Panc1 (cell line): ENCODE data around the gene TTLL5. TPM values are rescaled to one million over a fixed set of nuclear protein-coding genes. Genes with fewer than 3 reads are reported as not detected.

Experiments used
- ATAC-seq: fragments of 200-7000 bp; cut with Tn5 transposase; 2 replicates; pipeline ENCODE4 v1.9.1; 2020; ENCODE audit warnings: mild to moderate bottlenecking, moderate library complexity
- BruUV-seq: library from RNA; stranded (reverse); fragments of 400-500 nt; replicated peaks from 2 replicates; lab custom pipeline; 2021; lab: Mats Ljungman, UMichigan
- CTCF ChIA-PET: fragments of 300-600 bp; sonication (Branson Sonifier 250); formaldehyde crosslinking; loops from one replicate; lab custom pipeline; 2022; ENCODE audit warnings: antibody characterized with exemption; lab: Charles Lee
- POLR2A ChIA-PET: fragments of 300-600 bp; sonication (Branson Sonifier 250); formaldehyde crosslinking; loops from one replicate; lab custom pipeline; 2022; ENCODE audit warnings: antibody characterized with exemption; lab: Charles Lee
- DNase-seq: peaks from one replicate; pipeline ENCODE4 v3.0.0-alpha.2; 2010; ENCODE audit warnings: low read depth, low spot score
- H3K27ac ChIP-seq: 2 replicates; pipeline ENCODE4 v1.5.1; 2011; ENCODE audit warnings: mild to moderate bottlenecking, low read length, inconsistent platforms
- H3K27me3 ChIP-seq: fragments of 200-500 bp; sonication (Bioruptor generic); 2 replicates; pipeline ENCODE4 v1.6.0; 2014; ENCODE audit warnings: low read length, inconsistent platforms; ENCODE audit not compliant: control insufficient read depth, insufficient read depth
- H3K36me3 ChIP-seq: fragments of 200-500 bp; sonication (Bioruptor generic); 2 replicates; pipeline ENCODE4 v1.5.1; 2014; ENCODE audit warnings: inconsistent platforms, mild to moderate bottlenecking, low read length, moderate library complexity; ENCODE audit not compliant: control insufficient read depth, insufficient read depth
- H3K4me1 ChIP-seq: 2 replicates; pipeline ENCODE4 v1.5.1; 2011; ENCODE audit warnings: inconsistent platforms, mild to moderate bottlenecking, low read length, moderate library complexity; ENCODE audit not compliant: control insufficient read depth, insufficient read depth
- H3K4me3 ChIP-seq, 2 experiments: 2 replicates each; pipeline ENCODE4 v1.5.1; 2011 to 2012; ENCODE audit warnings: low read depth in 2 of 2, low read length in 2 of 2, mild to moderate bottlenecking in 2 of 2, inconsistent platforms in 1 of 2, moderate library complexity in 1 of 2
- H3K9me3 ChIP-seq: fragments of 200-500 bp; sonication (Bioruptor generic); 2 replicates; pipeline ENCODE4 v1.5.1; 2014; ENCODE audit warnings: low read depth, mild to moderate bottlenecking, inconsistent platforms, low read length, moderate library complexity; ENCODE audit not compliant: control insufficient read depth, insufficient read depth
- POLR2AphosphoS5 ChIP-seq: IDR thresholded peaks from 2 replicates; pipeline ENCODE4 v1.6.1; 2012; ENCODE audit warnings: mild to moderate bottlenecking, low read depth, low read length, moderate library complexity
- SIN3A ChIP-seq: IDR thresholded peaks from 2 replicates; pipeline ENCODE4 v1.6.1; 2012; ENCODE audit warnings: low read depth, mild to moderate bottlenecking, low read length, moderate library complexity, borderline replicate concordance; ENCODE audit not compliant: insufficient read depth
- TCF7L2 ChIP-seq: IDR thresholded peaks from 2 replicates; pipeline ENCODE4 v1.6.1; 2011; ENCODE audit warnings: mild to moderate bottlenecking, low read depth, low read length, inconsistent platforms
- in situ Hi-C: cut with HindIII; loops from 2 replicates; pipeline ENCODE4 v1.10.0; 2016; ENCODE audit warnings: low sequenced_read_pairs, low pct_unique_long_range_greater_than_20kb
- intact Hi-C: fragments of 100-400 bp; cut with micrococcal nuclease; formaldehyde crosslinking; loops from one replicate; pipeline ENCODE4 v1.10.0; 2022; ENCODE audit not compliant: unreplicated experiment
- total RNA-seq: library from RNA; stranded (reverse); gene quantifications from one replicate; pipeline ENCODE4 v1.2.1, GENCODE V29; 2021; ENCODE audit not compliant: unreplicated experiment
- TF ChIP-seq, protein P1 (sequence below), 2 experiments: IDR thresholded peaks; 2 replicates each; pipeline ENCODE4 v1.6.1; 2011 to 2012; ENCODE audit warnings: low read depth in 2 of 2, control low read depth in 1 of 2, low read length in 1 of 2, mild to moderate bottlenecking in 1 of 2, moderate library complexity in 1 of 2; ENCODE audit not compliant: insufficient read depth in 1 of 2
- TF ChIP-seq, protein P2 (sequence below): fragments of 450-650 bp; IDR thresholded peaks from 2 replicates; pipeline ENCODE4 v1.5.1; 2017; ENCODE audit warnings: mild to moderate bottlenecking

Gene TTLL5
- total RNA-seq, 1 experiment from 2014 or later = 23.5 TPM

DNA sequence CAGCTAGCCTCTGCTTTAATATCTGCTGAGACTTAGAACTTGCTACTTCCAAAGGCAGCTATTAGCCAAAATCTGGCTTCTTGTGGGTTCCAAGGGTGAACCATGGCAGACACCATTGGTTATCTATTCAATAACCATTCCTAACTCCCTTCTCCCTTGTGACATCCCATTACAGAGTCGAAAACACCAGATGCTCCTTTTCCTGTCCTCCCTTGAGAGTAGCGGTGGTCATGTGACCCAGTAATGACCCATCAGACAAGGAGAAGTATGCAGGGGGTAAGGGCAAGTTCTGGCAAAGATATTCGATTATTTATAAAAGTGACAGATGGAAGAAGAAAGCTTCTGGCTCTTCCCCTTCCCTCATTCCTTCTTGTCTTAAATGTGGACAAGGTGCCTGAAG is 300.6 kb downstream of the TTLL5 start:
- intact Hi-C loops = no loop called here
- Histone ChIP-seq H3K27me3 (no peaks in the 10 kb centered on the region), H3K4me3 (no peak overlapping the region), H3K4me1 (no peaks in the 10 kb centered on the region), H3K36me3 (no peaks in the 10 kb centered on the region), H3K27ac (no peak overlapping the region), H3K9me3 (no peaks in the 10 kb centered on the region)
- ChIA-PET POLR2A (no interaction called here), CTCF (no interaction called here)
- DNase-seq = no peak
- ATAC-seq = no peak
- TF ChIP-seq TCF7L2 (no peak), SIN3A (no peak), POLR2AphosphoS5 (no peak)
- TF ChIP-seq, protein P1, sequence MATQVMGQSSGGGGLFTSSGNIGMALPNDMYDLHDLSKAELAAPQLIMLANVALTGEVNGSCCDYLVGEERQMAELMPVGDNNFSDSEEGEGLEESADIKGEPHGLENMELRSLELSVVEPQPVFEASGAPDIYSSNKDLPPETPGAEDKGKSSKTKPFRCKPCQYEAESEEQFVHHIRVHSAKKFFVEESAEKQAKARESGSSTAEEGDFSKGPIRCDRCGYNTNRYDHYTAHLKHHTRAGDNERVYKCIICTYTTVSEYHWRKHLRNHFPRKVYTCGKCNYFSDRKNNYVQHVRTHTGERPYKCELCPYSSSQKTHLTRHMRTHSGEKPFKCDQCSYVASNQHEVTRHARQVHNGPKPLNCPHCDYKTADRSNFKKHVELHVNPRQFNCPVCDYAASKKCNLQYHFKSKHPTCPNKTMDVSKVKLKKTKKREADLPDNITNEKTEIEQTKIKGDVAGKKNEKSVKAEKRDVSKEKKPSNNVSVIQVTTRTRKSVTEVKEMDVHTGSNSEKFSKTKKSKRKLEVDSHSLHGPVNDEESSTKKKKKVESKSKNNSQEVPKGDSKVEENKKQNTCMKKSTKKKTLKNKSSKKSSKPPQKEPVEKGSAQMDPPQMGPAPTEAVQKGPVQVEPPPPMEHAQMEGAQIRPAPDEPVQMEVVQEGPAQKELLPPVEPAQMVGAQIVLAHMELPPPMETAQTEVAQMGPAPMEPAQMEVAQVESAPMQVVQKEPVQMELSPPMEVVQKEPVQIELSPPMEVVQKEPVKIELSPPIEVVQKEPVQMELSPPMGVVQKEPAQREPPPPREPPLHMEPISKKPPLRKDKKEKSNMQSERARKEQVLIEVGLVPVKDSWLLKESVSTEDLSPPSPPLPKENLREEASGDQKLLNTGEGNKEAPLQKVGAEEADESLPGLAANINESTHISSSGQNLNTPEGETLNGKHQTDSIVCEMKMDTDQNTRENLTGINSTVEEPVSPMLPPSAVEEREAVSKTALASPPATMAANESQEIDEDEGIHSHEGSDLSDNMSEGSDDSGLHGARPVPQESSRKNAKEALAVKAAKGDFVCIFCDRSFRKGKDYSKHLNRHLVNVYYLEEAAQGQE (IDR thresholded peaks at IDR 0.05; ENCODE audit: insufficient read depth in 1 of 2, low read depth in 2 of 2, low read length in 1 of 2) = no peak
- TF ChIP-seq, protein P2, sequence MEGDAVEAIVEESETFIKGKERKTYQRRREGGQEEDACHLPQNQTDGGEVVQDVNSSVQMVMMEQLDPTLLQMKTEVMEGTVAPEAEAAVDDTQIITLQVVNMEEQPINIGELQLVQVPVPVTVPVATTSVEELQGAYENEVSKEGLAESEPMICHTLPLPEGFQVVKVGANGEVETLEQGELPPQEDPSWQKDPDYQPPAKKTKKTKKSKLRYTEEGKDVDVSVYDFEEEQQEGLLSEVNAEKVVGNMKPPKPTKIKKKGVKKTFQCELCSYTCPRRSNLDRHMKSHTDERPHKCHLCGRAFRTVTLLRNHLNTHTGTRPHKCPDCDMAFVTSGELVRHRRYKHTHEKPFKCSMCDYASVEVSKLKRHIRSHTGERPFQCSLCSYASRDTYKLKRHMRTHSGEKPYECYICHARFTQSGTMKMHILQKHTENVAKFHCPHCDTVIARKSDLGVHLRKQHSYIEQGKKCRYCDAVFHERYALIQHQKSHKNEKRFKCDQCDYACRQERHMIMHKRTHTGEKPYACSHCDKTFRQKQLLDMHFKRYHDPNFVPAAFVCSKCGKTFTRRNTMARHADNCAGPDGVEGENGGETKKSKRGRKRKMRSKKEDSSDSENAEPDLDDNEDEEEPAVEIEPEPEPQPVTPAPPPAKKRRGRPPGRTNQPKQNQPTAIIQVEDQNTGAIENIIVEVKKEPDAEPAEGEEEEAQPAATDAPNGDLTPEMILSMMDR = no peak
- in situ Hi-C loops = no loop called here
- BruUV-seq = no TSS peak

DNA sequence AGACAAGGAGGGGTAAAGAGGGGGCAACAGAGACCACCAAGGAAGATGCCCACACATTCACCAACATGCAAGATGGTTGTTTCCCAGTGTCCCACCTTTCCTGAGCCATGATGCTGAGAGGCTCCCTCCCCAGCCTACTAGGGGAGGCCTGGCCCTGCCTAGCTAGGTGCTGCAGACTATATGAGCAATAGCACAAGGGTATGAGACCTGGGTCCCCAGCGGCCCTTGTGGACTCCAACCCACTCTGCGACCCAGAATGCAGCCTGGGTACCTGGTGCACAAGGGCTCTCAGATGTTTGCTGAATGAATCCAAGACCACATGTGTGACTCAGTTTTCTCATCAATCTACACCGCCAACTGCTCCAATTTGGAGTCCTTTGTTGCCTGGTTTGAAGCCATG is 306.8 kb downstream of the TTLL5 start:
- CTCF ChIA-PET = no interaction called here
- POLR2A ChIA-PET = no interaction called here
- intact Hi-C loops (no loop called here), in situ Hi-C loops (no loop called here)
- H3K4me1 ChIP-seq = no peaks in the 10 kb centered on the region
- no peak overlapping the region for H3K4me3 ChIP-seq
- H3K27me3 ChIP-seq = no peaks in the 10 kb centered on the region
- BruUV-seq = no TSS peak
- DNase-seq = no peak
- H3K27ac ChIP-seq = no peak overlapping the region
- ATAC-seq = no peak
- TF ChIP-seq POLR2AphosphoS5 (no peak), SIN3A (no peak), TCF7L2 (no peak)
- TF ChIP-seq, protein P2 = no peak
- TF ChIP-seq, protein P1 (IDR thresholded peaks at IDR 0.05; ENCODE audit: insufficient read depth in 1 of 2, low read depth in 2 of 2, low read length in 1 of 2) = no peak
- no peaks in the 10 kb centered on the region for H3K36me3 ChIP-seq
- no peaks in the 10 kb centered on the region for H3K9me3 ChIP-seq
